CD4-positive, alpha-beta memory T cell (primary cell): ENCODE data around the gene ITGAD. TPM values are rescaled to one million over a fixed set of nuclear protein-coding genes. Genes with fewer than 3 reads are reported as not detected.

Experiments used
- CTCF ChIA-PET: fragments of 350-600 bp; sonication (Branson Sonifier 250); formaldehyde crosslinking; loops from one replicate; lab custom pipeline; 2021; ENCODE audit warnings: inconsistent platforms; ENCODE audit not compliant: partially characterized antibody; lab: Charles Lee
- POLR2A ChIA-PET: fragments of 350-600 bp; sonication (Branson Sonifier 250); formaldehyde crosslinking; loops from one replicate; lab custom pipeline; 2021; ENCODE audit not compliant: partially characterized antibody; lab: Charles Lee
- DNase-seq, 5 donors: peaks; one replicate each; pipeline versions ENCODE4 v3.0.0 to v3.0.0-alpha.2; 2020 to 2022; ENCODE audit warnings: mixed read lengths in 1 of 5
- H3K27ac ChIP-seq: one replicate; pipeline ENCODE4 v1.7.0; 2013; ENCODE audit warnings: low read depth, low read length
- H3K27me3 ChIP-seq: 2 replicates; pipeline ENCODE4 v1.7.0; 2013; ENCODE audit warnings: mild to moderate bottlenecking, low read length, moderate library complexity; ENCODE audit not compliant: insufficient read depth
- H3K36me3 ChIP-seq: 2 replicates; pipeline ENCODE4 v1.7.0; 2013; ENCODE audit warnings: mild to moderate bottlenecking, low read length, moderate library complexity; ENCODE audit not compliant: insufficient read depth
- H3K4me1 ChIP-seq: 2 replicates; pipeline ENCODE4 v1.7.0; 2013; ENCODE audit warnings: mild to moderate bottlenecking, low read length, moderate library complexity; ENCODE audit not compliant: insufficient read depth
- H3K4me3 ChIP-seq, 2 donors: one replicate each; pipeline ENCODE4 v1.7.0; 2013; ENCODE audit warnings: low read length in 2 of 2, mild to moderate bottlenecking in 1 of 2
- H3K9me3 ChIP-seq, 2 donors: one replicate each; pipeline ENCODE4 v1.7.0; 2013; ENCODE audit warnings: low read length in 2 of 2, control low read depth in 1 of 2; ENCODE audit not compliant: control insufficient read depth in 1 of 2
- H3K27ac Mint-ChIP-seq, 7 donors: one replicate each; pipeline ENCODE4 v1.8.0; 2020 to 2021; ENCODE audit warnings: mixed read lengths in 7 of 7, mild to moderate bottlenecking in 6 of 7, inconsistent platforms in 3 of 7, moderate library complexity in 3 of 7
- H3K27me3 Mint-ChIP-seq, 2 donors: one replicate each; pipeline ENCODE4 v1.8.0; 2020 to 2021; ENCODE audit warnings: mixed read lengths in 2 of 2
- H3K36me3 Mint-ChIP-seq, 2 donors: one replicate each; pipeline ENCODE4 v1.8.0; 2020 to 2021; ENCODE audit warnings: mixed read lengths in 2 of 2, inconsistent platforms in 1 of 2, mild to moderate bottlenecking in 1 of 2
- H3K4me1 Mint-ChIP-seq, 4 donors: one replicate each; pipeline ENCODE4 v1.8.0; 2020 to 2021; ENCODE audit warnings: mixed read lengths in 4 of 4, mild to moderate bottlenecking in 1 of 4
- H3K4me3 Mint-ChIP-seq, 8 donors: one replicate each; pipeline ENCODE4 v1.8.0; 2020 to 2021; ENCODE audit warnings: mixed read lengths in 8 of 8, mild to moderate bottlenecking in 7 of 8, moderate library complexity in 6 of 8, inconsistent platforms in 3 of 8
- H3K9me3 Mint-ChIP-seq, 8 donors: one replicate each; pipeline ENCODE4 v1.8.0; 2020 to 2021; ENCODE audit warnings: mixed read lengths in 8 of 8, mild to moderate bottlenecking in 5 of 8, inconsistent platforms in 3 of 8, moderate library complexity in 1 of 8
- intact Hi-C: fragments of 100-400 bp; cut with micrococcal nuclease; formaldehyde crosslinking; loops from one replicate; pipeline ENCODE4 v1.15.1; 2023
- polyA plus RNA-seq, 2 donors: library from polyadenylated mRNA; unstranded; fragments of 300-500 nt; fragmentation: Illumina TruSeq; gene quantifications; one replicate each; pipeline ENCODE4 v1.2.3, GENCODE V29; 2021
- total RNA-seq, 2 experiments: library from RNA; stranded (reverse); gene quantifications; one replicate each; pipeline ENCODE4 v1.2.3, GENCODE V29; 2021

The ITGAD gene
- total and polyA plus RNA-seq, 4 experiments from 2014 or later: 0.07 TPM; not detected in 3

- Histone ChIP-seq H3K27ac (no peak overlapping the region), H3K27me3 (no peaks in the 10 kb centered on the region), H3K4me3 (no peak overlapping the region), H3K9me3 (no peaks in the 10 kb centered on the region), H3K36me3 (no peaks in the 10 kb centered on the region), H3K4me1 (peaks cover 38% of the 10 kb centered on the region)
- ChIA-PET CTCF (interaction anchor here (3.9 kb wide), 1 partner anchor 11 kb away, joined by 18 read pairs; no protein-coding TSS in a partner anchor), POLR2A (interaction anchor here (1.6 kb wide), 2 partner anchors 11 to 16 kb away, joined by 5 to 7 read pairs; no protein-coding TSS in a partner anchor)
- intact Hi-C loops: no loop called here
- H3K27ac Mint-ChIP-seq: peak overlapping the region in 2 of 7 donors; percentile 18 to 41
- H3K9me3 Mint-ChIP-seq: no peaks in the 10 kb centered on the region
- no peak for DNase-seq
- peak overlapping the region in 6 of 8 donors; percentile 20 to 69 (median 39) for H3K4me3 Mint-ChIP-seq
- peaks cover 0 to 13% of the 10 kb centered on the region in 2 donors for H3K27me3 Mint-ChIP-seq
- peaks cover 18 to 35% (median 29%) of the 10 kb centered on the region in 4 donors for H3K4me1 Mint-ChIP-seq
- peaks cover 0 to 7% of the 10 kb centered on the region in 2 donors for H3K36me3 Mint-ChIP-seq
Observed at GRCh38 chr16:31471241-31471874, 78.2 kb downstream of the ITGAD start.

GRCh38 chr16:31471875-31472708 is 79.0 kb downstream of the ITGAD start, which contains the start of gene TGFB1I1:
Gene TGFB1I1, plus strand, starts transcription at chr16:31472152. Its CDS starts 37 bp downstream, at chr16:31472189.
- Mint-ChIP-seq H3K27ac (peak within 1 kb of the TSS in 2 of 7 donors; percentile 41 to 42), H3K36me3 (peaks cover 0 to 2% of the 10 kb centered on the region in 2 donors), H3K9me3 (no peaks in the 10 kb centered on the region), H3K4me3 (peak within 1 kb of the TSS; percentile 59 to 90 (median 76)), H3K27me3 (peaks cover 0 to 13% of the 10 kb centered on the region in 2 donors), H3K4me1 (peaks cover 16 to 33% (median 29%) of the 10 kb centered on the region in 4 donors)
- peak within 1 kb of the TSS in 1 of 2 donors; percentile 27 for H3K4me3 ChIP-seq
- H3K27me3 ChIP-seq: no peaks in the 10 kb centered on the region
- DNase-seq: no peak
- H3K9me3 ChIP-seq: no peaks in the 10 kb centered on the region
- CTCF ChIA-PET: interaction anchor here (3.9 kb wide), 1 partner anchor 11 kb away, joined by 18 read pairs; no protein-coding TSS in a partner anchor
- POLR2A ChIA-PET: interaction anchor here (1.6 kb wide), 1 partner anchor 12 kb away, joined by 7 read pairs; no protein-coding TSS in a partner anchor
- H3K27ac ChIP-seq: no peak within 1 kb of the TSS
- peaks cover 34% of the 10 kb centered on the region for H3K4me1 ChIP-seq
- intact Hi-C loops: no loop called here
- no peaks in the 10 kb centered on the region for H3K36me3 ChIP-seq

- Mint-ChIP-seq H3K9me3 (no peaks in the 10 kb centered on the region), H3K27me3 (peaks cover 0 to 13% of the 10 kb centered on the region in 2 donors), H3K36me3 (no peaks in the 10 kb centered on the region), H3K4me1 (peaks cover 10 to 32% (median 27%) of the 10 kb centered on the region in 4 donors), H3K27ac (peak overlapping the region in 1 of 7 donors; percentile 42), H3K4me3 (peak overlapping the region; percentile 56 to 90 (median 76))
- peak in 3 of 5 donors; percentile 21 to 27 (median 25) for DNase-seq
- Histone ChIP-seq H3K36me3 (no peaks in the 10 kb centered on the region), H3K4me1 (peaks cover 34% of the 10 kb centered on the region), H3K27me3 (no peaks in the 10 kb centered on the region), H3K27ac (no peak overlapping the region), H3K9me3 (no peaks in the 10 kb centered on the region), H3K4me3 (peak overlapping the region in 1 of 2 donors; percentile 27)
- intact Hi-C loops: no loop called here
- ChIA-PET CTCF (interaction anchor here (3.9 kb wide), 1 partner anchor 12 kb away, joined by 18 read pairs; no protein-coding TSS in a partner anchor), POLR2A (interaction anchor here (1.6 kb wide), 1 partner anchor 12 kb away, joined by 7 read pairs; no protein-coding TSS in a partner anchor)
Observed at GRCh38 chr16:31472709-31473203, 79.6 kb downstream of the ITGAD start.

GRCh38 chr16:31473264-31473984 is 80.3 kb downstream of the ITGAD start:
- H3K27me3 Mint-ChIP-seq: peaks cover 0 to 13% of the 10 kb centered on the region in 2 donors
- intact Hi-C loops: no loop called here
- no peaks in the 10 kb centered on the region for H3K36me3 Mint-ChIP-seq
- H3K27ac Mint-ChIP-seq: peak overlapping the region in 1 of 7 donors; percentile 53
- peak overlapping the region in 5 of 8 donors; percentile 17 to 90 (median 58) for H3K4me3 Mint-ChIP-seq
- ChIA-PET POLR2A (no interaction called here), CTCF (interaction anchor here (5.1 kb wide), 1 partner anchor 12 kb away, joined by 38 read pairs; no protein-coding TSS in a partner anchor)
- H3K4me1 ChIP-seq: peaks cover 28% of the 10 kb centered on the region
- H3K4me1 Mint-ChIP-seq: peaks cover 10 to 38% (median 27%) of the 10 kb centered on the region in 4 donors
- H3K36me3 ChIP-seq: no peaks in the 10 kb centered on the region
- no peak overlapping the region for H3K4me3 ChIP-seq
- H3K27ac ChIP-seq: no peak overlapping the region
- H3K9me3 ChIP-seq: no peaks in the 10 kb centered on the region
- H3K9me3 Mint-ChIP-seq: peaks cover 0 to 2% (median 0%) of the 10 kb centered on the region in 8 donors
- DNase-seq: no peak
- no peaks in the 10 kb centered on the region for H3K27me3 ChIP-seq

GRCh38 chr16:31474173-31474714 is 81.1 kb downstream of the ITGAD start:
- Mint-ChIP-seq H3K4me1 (peaks cover 9 to 38% (median 25%) of the 10 kb centered on the region in 4 donors), H3K36me3 (no peaks in the 10 kb centered on the region), H3K9me3 (peaks cover 0 to 2% (median 0%) of the 10 kb centered on the region in 8 donors), H3K27ac (peak overlapping the region in 1 of 7 donors; percentile 24), H3K4me3 (peak overlapping the region in 3 of 8 donors; percentile 10 to 21 (median 10)), H3K27me3 (peaks cover 0 to 13% of the 10 kb centered on the region in 2 donors)
- H3K4me3 ChIP-seq: no peak overlapping the region
- H3K27ac ChIP-seq: no peak overlapping the region
- H3K9me3 ChIP-seq: no peaks in the 10 kb centered on the region
- H3K4me1 ChIP-seq: peaks cover 28% of the 10 kb centered on the region
- CTCF ChIA-PET: interaction anchor here (5.1 kb wide), 1 partner anchor 13 kb away, joined by 38 read pairs; no protein-coding TSS in a partner anchor
- intact Hi-C loops: no loop called here
- no peak for DNase-seq
- H3K36me3 ChIP-seq: no peaks in the 10 kb centered on the region
- H3K27me3 ChIP-seq: no peaks in the 10 kb centered on the region
- POLR2A ChIA-PET: interaction anchor here (5.0 to 5.6 kb wide), 2 partner anchors 13 to 15 kb away, joined by 72 to 75 read pairs; partner anchors contain the start of gene ARMC5
